ENCODE data around the gene SESTD1.

SESTD1 gene

DNA sequence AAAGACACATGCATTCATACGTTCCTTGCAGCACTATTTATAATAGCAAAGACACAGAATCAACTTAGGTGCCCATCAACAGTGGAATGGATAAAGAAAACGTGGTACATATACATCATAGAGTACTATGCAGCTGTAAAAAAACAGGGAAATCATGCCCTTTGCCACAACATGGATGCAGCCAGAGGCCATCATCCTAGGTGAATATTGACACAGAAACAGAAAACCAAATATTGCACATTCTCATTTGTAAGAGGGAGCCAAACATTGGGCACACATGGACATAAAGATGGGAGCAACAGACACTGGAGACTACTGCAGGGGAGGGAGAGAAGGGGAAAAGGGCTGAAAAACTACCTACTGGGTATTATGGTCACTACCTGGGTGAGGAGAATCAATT is 73.5 kb downstream of the SESTD1 start:
- Histone ChIP-seq H3K4me3 (ENCODE audit: low read depth, low read length) (no peak overlapping the region), H3K36me3 (no peaks in the 10 kb centered on the region), H3K27me3 (no peaks in the 10 kb centered on the region), H3K9me3 (no peaks in the 10 kb centered on the region), H3K4me1 (no peaks in the 10 kb centered on the region)
- no peak for DNase-seq
- TF ChIP-seq, protein P1, sequence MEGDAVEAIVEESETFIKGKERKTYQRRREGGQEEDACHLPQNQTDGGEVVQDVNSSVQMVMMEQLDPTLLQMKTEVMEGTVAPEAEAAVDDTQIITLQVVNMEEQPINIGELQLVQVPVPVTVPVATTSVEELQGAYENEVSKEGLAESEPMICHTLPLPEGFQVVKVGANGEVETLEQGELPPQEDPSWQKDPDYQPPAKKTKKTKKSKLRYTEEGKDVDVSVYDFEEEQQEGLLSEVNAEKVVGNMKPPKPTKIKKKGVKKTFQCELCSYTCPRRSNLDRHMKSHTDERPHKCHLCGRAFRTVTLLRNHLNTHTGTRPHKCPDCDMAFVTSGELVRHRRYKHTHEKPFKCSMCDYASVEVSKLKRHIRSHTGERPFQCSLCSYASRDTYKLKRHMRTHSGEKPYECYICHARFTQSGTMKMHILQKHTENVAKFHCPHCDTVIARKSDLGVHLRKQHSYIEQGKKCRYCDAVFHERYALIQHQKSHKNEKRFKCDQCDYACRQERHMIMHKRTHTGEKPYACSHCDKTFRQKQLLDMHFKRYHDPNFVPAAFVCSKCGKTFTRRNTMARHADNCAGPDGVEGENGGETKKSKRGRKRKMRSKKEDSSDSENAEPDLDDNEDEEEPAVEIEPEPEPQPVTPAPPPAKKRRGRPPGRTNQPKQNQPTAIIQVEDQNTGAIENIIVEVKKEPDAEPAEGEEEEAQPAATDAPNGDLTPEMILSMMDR (IDR thresholded peaks at IDR 0.05; ENCODE audit: low read depth, low read length), result no peak

GRCh38 chr2:179186126-179186525 is 78.5 kb downstream of the SESTD1 start:
- DNase-seq, result no peak
- Histone ChIP-seq H3K9me3 (no peaks in the 10 kb centered on the region), H3K4me3 (ENCODE audit: low read depth, low read length) (no peak overlapping the region), H3K4me1 (no peaks in the 10 kb centered on the region), H3K36me3 (no peaks in the 10 kb centered on the region), H3K27me3 (no peaks in the 10 kb centered on the region)
- TF ChIP-seq, protein P1 (IDR thresholded peaks at IDR 0.05; ENCODE audit: low read depth, low read length), result no peak

DNA sequence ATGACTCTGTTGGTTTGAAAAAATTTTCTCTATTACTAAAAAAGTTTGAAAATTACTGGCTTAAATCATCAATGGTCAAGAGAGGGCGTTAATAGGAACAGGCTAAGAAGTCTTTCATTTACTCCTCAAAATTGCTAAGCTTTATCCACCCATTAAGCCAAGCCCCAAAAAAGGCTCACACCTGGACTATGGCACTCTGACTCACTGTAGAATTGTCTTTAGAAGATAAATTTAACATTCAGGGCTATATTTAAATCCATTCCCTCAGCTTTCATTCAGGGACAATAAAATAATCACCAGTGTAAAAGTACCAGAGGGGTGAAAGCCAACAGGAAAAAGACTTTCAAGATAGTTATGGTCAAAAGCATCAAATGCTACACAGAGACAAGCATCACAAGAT is 80.0 kb downstream of the SESTD1 start:
- no peaks in the 10 kb centered on the region for H3K27me3 ChIP-seq
- H3K4me3 ChIP-seq (ENCODE audit: low read depth, low read length), result no peak overlapping the region
- no peaks in the 10 kb centered on the region for H3K36me3 ChIP-seq
- DNase-seq, result no peak
- H3K9me3 ChIP-seq, result no peaks in the 10 kb centered on the region
- TF ChIP-seq, protein P1 (IDR thresholded peaks at IDR 0.05; ENCODE audit: low read depth, low read length), result no peak
- H3K4me1 ChIP-seq, result no peaks in the 10 kb centered on the region

DNA sequence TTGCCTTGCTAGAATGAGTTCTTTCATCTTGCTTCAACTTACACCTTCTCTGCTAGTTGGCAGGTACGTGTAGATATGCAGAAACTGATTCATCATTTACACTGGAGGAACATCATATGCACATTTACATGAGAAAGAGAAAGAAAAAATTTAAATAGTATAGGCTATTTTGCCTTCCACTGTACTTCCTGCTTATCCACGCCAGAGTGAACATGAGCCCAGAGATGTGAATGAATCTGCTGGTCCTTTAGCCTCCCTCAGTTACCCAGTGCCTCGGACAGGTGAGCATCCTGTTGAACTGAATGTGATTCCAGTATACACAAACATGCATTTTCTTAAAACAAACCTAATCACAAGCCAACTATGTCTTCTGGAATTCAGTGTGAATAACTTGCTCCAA is 83.6 kb downstream of the SESTD1 start:
- H3K27me3 ChIP-seq, result no peaks in the 10 kb centered on the region
- H3K4me1 ChIP-seq, result no peaks in the 10 kb centered on the region
- H3K9me3 ChIP-seq, result no peaks in the 10 kb centered on the region
- H3K36me3 ChIP-seq, result no peaks in the 10 kb centered on the region
- TF ChIP-seq, protein P1 (IDR thresholded peaks at IDR 0.05; ENCODE audit: low read depth, low read length), result no peak
- no peak overlapping the region for H3K4me3 ChIP-seq (ENCODE audit: low read depth, low read length)
- no peak for DNase-seq

DNA sequence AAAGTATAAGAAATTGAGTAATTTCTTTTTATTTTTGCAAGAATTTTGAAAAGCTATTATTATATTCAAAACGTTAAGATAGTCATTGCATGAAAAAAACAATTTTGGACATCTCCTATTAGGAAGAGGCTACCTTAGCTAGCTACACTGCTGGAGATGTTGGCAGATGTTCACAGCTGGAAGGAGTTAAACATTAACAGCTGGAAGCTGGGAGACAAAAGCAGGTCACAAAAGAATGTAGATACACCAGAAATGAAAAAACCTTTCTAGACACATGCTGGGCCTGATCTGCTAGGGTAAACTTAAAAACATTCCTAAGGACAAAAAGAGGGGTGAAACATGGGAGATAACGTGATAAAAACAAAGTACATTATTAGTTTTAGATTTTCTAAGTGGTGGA is 84.4 kb downstream of the SESTD1 start:
- H3K36me3 ChIP-seq, result no peaks in the 10 kb centered on the region
- no peaks in the 10 kb centered on the region for H3K4me1 ChIP-seq
- H3K27me3 ChIP-seq, result no peaks in the 10 kb centered on the region
- TF ChIP-seq, protein P1 (IDR thresholded peaks at IDR 0.05; ENCODE audit: low read depth, low read length), result no peak
- no peaks in the 10 kb centered on the region for H3K9me3 ChIP-seq
- DNase-seq, result no peak
- H3K4me3 ChIP-seq (ENCODE audit: low read depth, low read length), result no peak overlapping the region

DNA sequence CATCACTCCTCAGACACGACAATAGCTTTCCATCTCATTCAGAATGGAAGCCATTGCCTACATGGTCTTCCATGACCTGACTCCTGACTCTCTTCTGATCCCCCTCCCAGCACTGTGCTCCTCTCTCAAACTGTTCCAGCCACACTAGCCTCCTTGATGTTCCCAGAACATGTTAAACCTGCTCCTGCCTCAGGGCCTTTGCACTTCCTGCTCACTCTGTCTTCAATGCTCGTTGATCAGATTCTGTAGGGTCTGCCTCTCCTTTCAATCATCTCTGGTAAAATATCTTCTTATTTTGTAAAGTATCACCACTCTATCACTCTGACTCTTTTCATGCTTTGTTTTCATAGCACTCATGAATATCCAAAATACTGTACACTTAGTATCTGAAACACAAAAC is 84.9 kb downstream of the SESTD1 start:
- Histone ChIP-seq H3K9me3 (no peaks in the 10 kb centered on the region), H3K27me3 (no peaks in the 10 kb centered on the region), H3K4me3 (ENCODE audit: low read depth, low read length) (no peak overlapping the region), H3K36me3 (no peaks in the 10 kb centered on the region), H3K4me1 (no peaks in the 10 kb centered on the region)
- no peak for DNase-seq
- TF ChIP-seq, protein P1 (IDR thresholded peaks at IDR 0.05; ENCODE audit: low read depth, low read length), result no peak
